Measurements from ENCODE around the gene SMARCAL1. TPM values are rescaled to one million over a fixed set of nuclear protein-coding genes. Genes with fewer than 3 reads are reported as not detected.

Gene SMARCAL1
- total RNA-seq, 1 donor: 21.7 TPM

DNA sequence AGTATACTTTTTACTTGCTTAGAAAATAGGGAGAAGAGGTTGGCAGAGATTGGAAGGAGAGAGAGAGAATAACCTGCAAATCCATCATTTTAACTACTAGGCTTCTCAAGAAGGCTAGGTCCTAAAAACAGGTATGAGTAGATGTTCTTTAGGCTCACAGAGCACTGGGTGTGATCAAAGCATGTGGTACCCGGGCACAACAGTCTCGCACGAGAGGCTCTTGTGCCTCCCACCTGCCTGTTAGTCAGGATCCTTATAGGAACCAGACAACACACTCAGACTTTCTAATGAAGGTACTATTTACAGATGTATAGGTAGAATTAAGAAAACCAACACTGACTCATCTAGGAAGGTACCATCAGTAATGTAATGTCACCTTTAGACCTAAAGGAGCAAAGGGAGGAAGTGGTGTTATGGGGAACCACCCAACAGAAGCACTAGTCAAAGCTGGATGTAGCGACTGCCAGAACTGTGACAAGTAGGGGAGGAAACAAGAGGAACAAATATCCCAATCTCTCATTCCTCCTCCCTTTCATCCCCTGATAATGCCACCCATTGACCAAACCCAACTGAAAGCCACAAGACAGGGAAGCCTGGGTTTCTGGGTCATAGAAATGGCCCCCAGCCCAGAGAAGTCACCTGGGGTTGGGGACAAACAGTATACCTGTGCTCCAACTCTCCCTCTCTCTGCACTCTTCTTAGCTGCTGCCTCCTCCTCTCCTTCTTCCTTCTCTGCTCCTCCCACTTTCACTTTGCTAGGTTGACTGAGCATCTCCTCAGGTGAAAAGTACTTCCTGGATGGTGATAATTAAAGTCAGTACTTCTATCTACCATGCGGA is 24.0 kb upstream of the SMARCAL1 start:
- peaks cover 3% of the 10 kb centered on the region for H3K4me1 ChIP-seq (ENCODE audit: insufficient read depth, low read length)
- H2AFZ ChIP-seq (ENCODE audit: low read length): no peak overlapping the region
- H3K79me2 ChIP-seq (ENCODE audit: insufficient read depth, low read length): no peaks in the 10 kb centered on the region
- H3K27ac ChIP-seq (ENCODE audit: low read depth, low read length): no peak overlapping the region
- H3K4me3 ChIP-seq (ENCODE audit: insufficient read depth, low read length): no peak overlapping the region
- H3K27me3 ChIP-seq (ENCODE audit: insufficient read depth, low read length): no peaks in the 10 kb centered on the region
- no peak for DNase-seq (ENCODE audit: insufficient read length, low spot score, missing footprints)
- no peaks in the 10 kb centered on the region for H3K9me3 ChIP-seq (ENCODE audit: low read depth, low read length)
- TF ChIP-seq, protein P1, sequence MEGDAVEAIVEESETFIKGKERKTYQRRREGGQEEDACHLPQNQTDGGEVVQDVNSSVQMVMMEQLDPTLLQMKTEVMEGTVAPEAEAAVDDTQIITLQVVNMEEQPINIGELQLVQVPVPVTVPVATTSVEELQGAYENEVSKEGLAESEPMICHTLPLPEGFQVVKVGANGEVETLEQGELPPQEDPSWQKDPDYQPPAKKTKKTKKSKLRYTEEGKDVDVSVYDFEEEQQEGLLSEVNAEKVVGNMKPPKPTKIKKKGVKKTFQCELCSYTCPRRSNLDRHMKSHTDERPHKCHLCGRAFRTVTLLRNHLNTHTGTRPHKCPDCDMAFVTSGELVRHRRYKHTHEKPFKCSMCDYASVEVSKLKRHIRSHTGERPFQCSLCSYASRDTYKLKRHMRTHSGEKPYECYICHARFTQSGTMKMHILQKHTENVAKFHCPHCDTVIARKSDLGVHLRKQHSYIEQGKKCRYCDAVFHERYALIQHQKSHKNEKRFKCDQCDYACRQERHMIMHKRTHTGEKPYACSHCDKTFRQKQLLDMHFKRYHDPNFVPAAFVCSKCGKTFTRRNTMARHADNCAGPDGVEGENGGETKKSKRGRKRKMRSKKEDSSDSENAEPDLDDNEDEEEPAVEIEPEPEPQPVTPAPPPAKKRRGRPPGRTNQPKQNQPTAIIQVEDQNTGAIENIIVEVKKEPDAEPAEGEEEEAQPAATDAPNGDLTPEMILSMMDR (IDR thresholded peaks at IDR 0.05; ENCODE audit: extremely low read depth, low read depth, low read length): no peak
- H3K36me3 ChIP-seq (ENCODE audit: insufficient read depth, low read length): no peaks in the 10 kb centered on the region
- no peak overlapping the region for H3K4me2 ChIP-seq (ENCODE audit: insufficient read depth, low read length)
- no peaks in the 10 kb centered on the region for H4K20me1 ChIP-seq (ENCODE audit: insufficient read depth, low read length)

DNA sequence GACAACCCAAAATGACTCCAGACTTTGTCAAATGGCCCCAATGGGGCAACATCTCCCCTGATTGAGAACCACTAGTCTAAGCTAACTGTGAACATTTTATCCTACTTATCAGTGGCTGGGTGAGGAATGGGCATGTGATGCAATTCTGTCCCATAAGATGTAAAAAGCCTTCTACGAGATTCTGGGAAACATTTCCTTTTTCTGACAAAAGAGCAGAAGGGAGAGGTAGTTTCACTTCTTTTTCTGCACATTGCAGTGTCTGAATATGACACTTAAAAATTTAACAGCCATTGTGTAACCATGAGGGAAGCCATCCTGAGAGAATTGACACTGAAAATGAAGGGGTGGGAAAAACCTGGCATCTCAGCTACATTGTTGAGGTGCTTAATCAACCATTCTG is 22.7 kb upstream of the SMARCAL1 start:
- no peak overlapping the region for H3K4me3 ChIP-seq (ENCODE audit: insufficient read depth, low read length)
- no peak for DNase-seq (ENCODE audit: insufficient read length, low spot score, missing footprints)
- H3K4me2 ChIP-seq (ENCODE audit: insufficient read depth, low read length): peak overlapping the region; percentile 45
- H3K27ac ChIP-seq (ENCODE audit: low read depth, low read length): no peak overlapping the region
- H4K20me1 ChIP-seq (ENCODE audit: insufficient read depth, low read length): no peaks in the 10 kb centered on the region
- H3K79me2 ChIP-seq (ENCODE audit: insufficient read depth, low read length): no peaks in the 10 kb centered on the region
- H3K27me3 ChIP-seq (ENCODE audit: insufficient read depth, low read length): no peaks in the 10 kb centered on the region
- no peaks in the 10 kb centered on the region for H3K9me3 ChIP-seq (ENCODE audit: low read depth, low read length)
- H3K36me3 ChIP-seq (ENCODE audit: insufficient read depth, low read length): no peaks in the 10 kb centered on the region
- no peak overlapping the region for H2AFZ ChIP-seq (ENCODE audit: low read length)
- TF ChIP-seq, protein P1 (IDR thresholded peaks at IDR 0.05; ENCODE audit: extremely low read depth, low read depth, low read length): no peak
- peaks cover 3% of the 10 kb centered on the region for H3K4me1 ChIP-seq (ENCODE audit: insufficient read depth, low read length)

DNA sequence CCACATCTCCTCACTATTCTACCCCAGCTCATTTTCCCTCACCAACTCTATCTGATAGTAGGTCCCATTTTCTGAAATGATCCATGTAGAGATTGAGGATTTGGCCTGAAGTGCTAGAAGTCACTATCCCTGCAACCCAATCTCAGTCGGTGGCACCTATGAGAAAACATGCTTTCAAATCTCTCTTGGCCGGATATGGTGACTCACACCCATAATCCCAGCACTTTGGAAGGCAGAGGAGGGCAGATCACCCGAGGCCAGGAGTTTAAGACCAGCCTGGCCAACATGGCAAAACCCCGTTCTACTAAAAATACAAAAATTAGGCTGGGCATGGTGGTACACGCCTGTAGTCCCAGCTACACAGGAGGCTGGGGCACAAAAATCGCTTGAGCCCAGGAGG is 20.9 kb upstream of the SMARCAL1 start:
- Histone ChIP-seq H3K27me3 (ENCODE audit: insufficient read depth, low read length) (no peaks in the 10 kb centered on the region), H3K4me2 (ENCODE audit: insufficient read depth, low read length) (no peak overlapping the region), H3K79me2 (ENCODE audit: insufficient read depth, low read length) (no peaks in the 10 kb centered on the region), H4K20me1 (ENCODE audit: insufficient read depth, low read length) (no peaks in the 10 kb centered on the region), H3K4me1 (ENCODE audit: insufficient read depth, low read length) (peaks cover 3% of the 10 kb centered on the region), H3K4me3 (ENCODE audit: insufficient read depth, low read length) (no peak overlapping the region), H3K9me3 (ENCODE audit: low read depth, low read length) (no peaks in the 10 kb centered on the region), H3K27ac (ENCODE audit: low read depth, low read length) (no peak overlapping the region), H2AFZ (ENCODE audit: low read length) (peak overlapping the region; percentile 1), H3K36me3 (ENCODE audit: insufficient read depth, low read length) (no peaks in the 10 kb centered on the region)
- TF ChIP-seq, protein P1 (IDR thresholded peaks at IDR 0.05; ENCODE audit: extremely low read depth, low read depth, low read length): no peak
- no peak for DNase-seq (ENCODE audit: insufficient read length, low spot score, missing footprints)

DNA sequence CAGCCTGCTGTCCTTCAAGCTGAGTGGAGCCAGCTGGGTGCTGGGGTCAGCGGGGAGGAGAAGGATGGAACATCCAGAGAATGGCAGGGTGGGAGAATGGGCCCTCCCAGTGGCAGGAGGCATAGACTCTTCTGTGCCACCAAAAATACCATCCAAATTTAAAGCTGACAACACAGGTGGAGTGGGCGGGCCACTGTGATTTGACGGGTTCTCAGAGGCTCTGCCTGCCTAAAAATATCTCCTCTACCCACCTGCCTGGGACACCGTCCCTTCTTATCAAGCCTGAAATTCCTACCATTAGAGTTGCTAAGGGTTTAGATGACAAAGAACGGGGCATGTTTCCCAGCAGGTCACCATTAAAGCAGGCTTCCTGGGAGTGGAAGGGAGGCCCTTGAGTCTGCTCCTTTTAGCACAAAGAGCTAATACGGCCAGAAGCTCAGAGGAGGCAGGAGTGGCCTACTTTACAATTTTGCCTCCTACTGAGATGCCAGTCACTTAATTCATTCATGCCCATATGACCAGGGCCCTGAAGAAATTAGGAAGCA is 20.2 kb upstream of the SMARCAL1 start:
- H3K9me3 ChIP-seq (ENCODE audit: low read depth, low read length): no peaks in the 10 kb centered on the region
- H2AFZ ChIP-seq (ENCODE audit: low read length): no peak overlapping the region
- H3K36me3 ChIP-seq (ENCODE audit: insufficient read depth, low read length): no peaks in the 10 kb centered on the region
- H3K4me2 ChIP-seq (ENCODE audit: insufficient read depth, low read length): no peak overlapping the region
- H3K4me3 ChIP-seq (ENCODE audit: insufficient read depth, low read length): no peak overlapping the region
- DNase-seq (ENCODE audit: insufficient read length, low spot score, missing footprints): no peak
- TF ChIP-seq, protein P1 (IDR thresholded peaks at IDR 0.05; ENCODE audit: extremely low read depth, low read depth, low read length): no peak
- H3K4me1 ChIP-seq (ENCODE audit: insufficient read depth, low read length): peaks cover 3% of the 10 kb centered on the region
- H4K20me1 ChIP-seq (ENCODE audit: insufficient read depth, low read length): no peaks in the 10 kb centered on the region
- no peaks in the 10 kb centered on the region for H3K27me3 ChIP-seq (ENCODE audit: insufficient read depth, low read length)
- H3K27ac ChIP-seq (ENCODE audit: low read depth, low read length): no peak overlapping the region
- H3K79me2 ChIP-seq (ENCODE audit: insufficient read depth, low read length): no peaks in the 10 kb centered on the region
